Uterus (tissue), 2 donors: Measurements from ENCODE around the gene SPNS2.

Source experiments
- POLR2A ChIP-seq, 2 donors: fragments of 450-650 bp; IDR thresholded peaks; one replicate each; pipeline ENCODE4 v1.6.1; 2016; ENCODE audit warnings: antibody characterized with exemption in 2 of 2, mild to moderate bottlenecking in 1 of 2, moderate library complexity in 1 of 2
- TF ChIP-seq, protein P1 (sequence below), 4 experiments: fragments of 200-600 bp in 2 of 4; fragments of 450-650 bp in 2 of 4; sonication (generic) in 2 of 4; IDR thresholded peaks; one replicate each; pipeline ENCODE4 v1.5.1; 2016 to 2019; ENCODE audit warnings: antibody characterized with exemption in 4 of 4, mild to moderate bottlenecking in 2 of 4, moderate library complexity in 1 of 4

DNA sequence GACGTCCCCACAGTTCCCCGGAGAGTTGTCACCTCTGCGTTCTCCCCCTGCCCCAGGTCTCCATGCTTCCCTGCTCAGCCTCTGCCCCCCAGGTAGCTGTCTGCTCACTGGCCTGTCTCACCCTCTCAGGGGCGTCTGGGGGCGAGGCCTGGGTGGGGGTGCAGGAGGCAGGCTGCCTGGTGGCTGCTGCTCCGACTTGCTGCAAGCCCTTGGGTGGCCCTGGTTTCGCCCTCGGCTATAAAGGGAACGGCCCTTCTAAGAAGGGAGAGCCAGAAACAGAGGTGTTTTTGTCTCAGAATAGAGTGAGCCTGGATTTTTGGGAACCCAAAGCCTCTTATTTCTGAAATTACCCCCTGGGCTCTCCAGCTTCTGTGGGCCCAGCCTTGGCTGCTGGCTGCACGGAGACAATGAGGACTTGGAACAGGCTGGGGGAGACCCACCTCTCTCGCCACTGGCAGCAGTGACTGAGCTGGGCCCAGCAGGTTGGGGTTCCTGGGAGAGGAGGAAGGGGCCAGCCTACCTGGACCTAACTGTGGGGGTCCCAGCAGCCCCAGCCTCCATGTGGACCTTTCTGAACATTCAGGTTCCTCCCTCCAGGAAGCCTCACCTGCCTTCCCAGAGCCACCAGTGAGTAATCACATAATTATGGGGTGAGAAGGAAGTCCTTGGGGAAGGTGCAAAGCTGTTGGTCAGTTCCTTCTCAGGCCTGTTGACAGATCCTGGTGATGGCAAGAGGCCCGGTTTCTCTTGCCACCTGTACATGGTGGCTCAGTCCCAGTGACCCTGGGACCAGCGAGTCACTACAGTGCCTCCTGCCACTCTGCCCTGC is 15.5 kb upstream of the SPNS2 start:
- TF ChIP-seq, protein P1, sequence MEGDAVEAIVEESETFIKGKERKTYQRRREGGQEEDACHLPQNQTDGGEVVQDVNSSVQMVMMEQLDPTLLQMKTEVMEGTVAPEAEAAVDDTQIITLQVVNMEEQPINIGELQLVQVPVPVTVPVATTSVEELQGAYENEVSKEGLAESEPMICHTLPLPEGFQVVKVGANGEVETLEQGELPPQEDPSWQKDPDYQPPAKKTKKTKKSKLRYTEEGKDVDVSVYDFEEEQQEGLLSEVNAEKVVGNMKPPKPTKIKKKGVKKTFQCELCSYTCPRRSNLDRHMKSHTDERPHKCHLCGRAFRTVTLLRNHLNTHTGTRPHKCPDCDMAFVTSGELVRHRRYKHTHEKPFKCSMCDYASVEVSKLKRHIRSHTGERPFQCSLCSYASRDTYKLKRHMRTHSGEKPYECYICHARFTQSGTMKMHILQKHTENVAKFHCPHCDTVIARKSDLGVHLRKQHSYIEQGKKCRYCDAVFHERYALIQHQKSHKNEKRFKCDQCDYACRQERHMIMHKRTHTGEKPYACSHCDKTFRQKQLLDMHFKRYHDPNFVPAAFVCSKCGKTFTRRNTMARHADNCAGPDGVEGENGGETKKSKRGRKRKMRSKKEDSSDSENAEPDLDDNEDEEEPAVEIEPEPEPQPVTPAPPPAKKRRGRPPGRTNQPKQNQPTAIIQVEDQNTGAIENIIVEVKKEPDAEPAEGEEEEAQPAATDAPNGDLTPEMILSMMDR (IDR thresholded peaks at IDR 0.05), result no peak
- TF ChIP-seq POLR2A (IDR thresholded peaks at IDR 0.05), result no peak
